H9 (cell line): Measurements from ENCODE around the gene HCN4. TPM values are rescaled to one million over a fixed set of nuclear protein-coding genes. Genes with fewer than 3 reads are reported as not detected.

Experiments used
- DNase-seq: peaks from one replicate; pipeline ENCODE4 v3.0.0-alpha.2; 2017
- H2AFZ ChIP-seq: one replicate; pipeline ENCODE4 v1.6.1; 2013; ENCODE audit warnings: mild to moderate bottlenecking, low read length, control low read depth, moderate library complexity
- H2AK5ac ChIP-seq: 2 replicates; pipeline ENCODE4 v1.6.1; 2013; ENCODE audit warnings: low read length, control low read depth, mixed read lengths; ENCODE audit not compliant: insufficient read length
- H2BK120ac ChIP-seq: one replicate; pipeline ENCODE4 v1.6.1; 2013; ENCODE audit warnings: low read depth, mild to moderate bottlenecking, low read length, control low read depth, inconsistent platforms; ENCODE audit not compliant: poor library complexity, severe bottlenecking
- H2BK12ac ChIP-seq: 2 replicates; pipeline ENCODE4 v1.6.1; 2013; ENCODE audit warnings: low read length, control low read depth, mixed read lengths, low read depth; ENCODE audit not compliant: insufficient read length
- H2BK15ac ChIP-seq: 2 replicates; pipeline ENCODE4 v1.6.1; 2013; ENCODE audit warnings: low read depth, low read length, control low read depth
- H2BK20ac ChIP-seq: one replicate; pipeline ENCODE4 v1.6.1; 2013; ENCODE audit warnings: low read depth, mild to moderate bottlenecking, low read length, control low read depth, inconsistent platforms; ENCODE audit not compliant: poor library complexity, severe bottlenecking
- H2BK5ac ChIP-seq: 2 replicates; pipeline ENCODE4 v1.6.1; 2013; ENCODE audit warnings: low read length, control low read depth, mixed read lengths; ENCODE audit not compliant: insufficient read length
- H3K14ac ChIP-seq: 2 replicates; pipeline ENCODE4 v1.6.1; 2013; ENCODE audit warnings: low read length, control low read depth; ENCODE audit not compliant: insufficient read depth
- H3K18ac ChIP-seq: 2 replicates; pipeline ENCODE4 v1.6.1; 2013; ENCODE audit warnings: low read depth, mild to moderate bottlenecking, mixed read lengths, low read length, control low read depth; ENCODE audit not compliant: insufficient read length
- H3K23ac ChIP-seq: 2 replicates; pipeline ENCODE4 v1.6.1; 2013; ENCODE audit warnings: low read length, control low read depth, mixed read lengths, low read depth; ENCODE audit not compliant: insufficient read length
- H3K23me2 ChIP-seq: 2 replicates; pipeline ENCODE4 v1.6.1; 2013; ENCODE audit warnings: low read depth, mild to moderate bottlenecking, mixed read lengths, low read length, control low read depth; ENCODE audit not compliant: insufficient read length, poor library complexity, severe bottlenecking
- H3K27ac ChIP-seq: 2 replicates; pipeline ENCODE4 v1.5.1; 2013; ENCODE audit warnings: low read length, control low read depth, mixed read lengths, low read depth; ENCODE audit not compliant: insufficient read length
- H3K27me3 ChIP-seq: 2 replicates; pipeline ENCODE4 v1.6.1; 2013; ENCODE audit warnings: low read length, control low read depth, inconsistent platforms; ENCODE audit not compliant: insufficient read depth
- H3K4ac ChIP-seq: 2 replicates; pipeline ENCODE4 v1.6.1; 2013; ENCODE audit warnings: low read depth, mild to moderate bottlenecking, control low read depth, inconsistent platforms, low read length, moderate library complexity
- H3K4me1 ChIP-seq: 2 replicates; pipeline ENCODE4 v1.6.1; 2013; ENCODE audit warnings: low read length, control low read depth, inconsistent platforms; ENCODE audit not compliant: insufficient read depth
- H3K4me2 ChIP-seq: 2 replicates; pipeline ENCODE4 v1.6.1; 2013; ENCODE audit warnings: low read length, control low read depth, mixed read lengths; ENCODE audit not compliant: insufficient read length, insufficient read depth
- H3K56ac ChIP-seq: 2 replicates; pipeline ENCODE4 v1.6.1; 2013; ENCODE audit warnings: low read depth, mild to moderate bottlenecking, mixed read lengths, low read length, control low read depth; ENCODE audit not compliant: insufficient read length
- H3K79me1 ChIP-seq: 2 replicates; pipeline ENCODE4 v1.6.1; 2013; ENCODE audit warnings: low read depth, mild to moderate bottlenecking, moderate library complexity, low read length, control low read depth, inconsistent platforms; ENCODE audit not compliant: insufficient read depth, poor library complexity, severe bottlenecking
- H3K79me2 ChIP-seq: 2 replicates; pipeline ENCODE4 v1.6.1; 2013; ENCODE audit warnings: low read length, control low read depth, inconsistent platforms; ENCODE audit not compliant: insufficient read depth
- H3K9ac ChIP-seq: 2 replicates; pipeline ENCODE4 v1.6.1; 2013; ENCODE audit warnings: low read length, control low read depth, mixed read lengths; ENCODE audit not compliant: insufficient read length; ENCODE audit errors: extremely low read depth
- H3K9me3 ChIP-seq: one replicate; pipeline ENCODE4 v1.6.1; 2013; ENCODE audit warnings: low read depth, low read length, inconsistent platforms; ENCODE audit not compliant: control insufficient read depth
- H3T11ph ChIP-seq: one replicate; pipeline ENCODE4 v1.6.1; 2013; ENCODE audit warnings: mild to moderate bottlenecking, low read length, control low read depth, inconsistent platforms
- H4K20me1 ChIP-seq: one replicate; pipeline ENCODE4 v1.6.1; 2013; ENCODE audit not compliant: control insufficient read depth, insufficient read length, insufficient read depth
- H4K5ac ChIP-seq: 2 replicates; pipeline ENCODE4 v1.6.1; 2013; ENCODE audit warnings: low read depth, mild to moderate bottlenecking, mixed read lengths, low read length, control low read depth; ENCODE audit not compliant: insufficient read length
- H4K8ac ChIP-seq: replicated peaks from 2 replicates; pipeline ENCODE4 v1.6.1; 2013; ENCODE audit warnings: low read length, control low read depth, mixed read lengths, low read depth; ENCODE audit not compliant: insufficient read length
- H4K91ac ChIP-seq: 2 replicates; pipeline ENCODE4 v1.6.1; 2013; ENCODE audit warnings: low read depth, mild to moderate bottlenecking, moderate library complexity, mixed read lengths, low read length, control low read depth; ENCODE audit not compliant: insufficient read length
- H3K27ac Mint-ChIP-seq, 3 experiments: 2 replicates in 2 of 3; 3 replicates in 1 of 3; pipeline ENCODE4 v1.8.0; 2020 to 2021; ENCODE audit warnings: mixed read lengths in 3 of 3, mild to moderate bottlenecking in 1 of 3, moderate library complexity in 1 of 3
- H3K27me3 Mint-ChIP-seq: 2 replicates; pipeline ENCODE4 v1.8.0; 2021; ENCODE audit warnings: low read depth, mild to moderate bottlenecking, moderate library complexity, mixed read lengths
- H3K36me3 Mint-ChIP-seq, 3 experiments: 2 replicates in 2 of 3; 3 replicates in 1 of 3; pipeline ENCODE4 v1.8.0; 2020 to 2021; ENCODE audit warnings: low read depth in 3 of 3, mixed read lengths in 3 of 3; ENCODE audit not compliant: insufficient read depth in 1 of 3
- H3K4me1 Mint-ChIP-seq, 2 experiments: 2 replicates each; pipeline ENCODE4 v1.8.0; 2020; ENCODE audit warnings: mixed read lengths in 2 of 2
- H3K4me3 Mint-ChIP-seq, 2 experiments: 2 replicates in 1 of 2; 3 replicates in 1 of 2; pipeline ENCODE4 v1.8.0; 2020 to 2021; ENCODE audit warnings: mild to moderate bottlenecking in 2 of 2, mixed read lengths in 2 of 2, moderate library complexity in 1 of 2
- H3K9me3 Mint-ChIP-seq, 2 experiments: 2 replicates in 1 of 2; 3 replicates in 1 of 2; pipeline ENCODE4 v1.8.0; 2020; ENCODE audit warnings: mild to moderate bottlenecking in 2 of 2, mixed read lengths in 2 of 2, moderate library complexity in 1 of 2
- CTCF ChIP-seq: fragments of 200-600 bp; sonication (generic); conservative IDR thresholded peaks from 3 replicates; pipeline ENCODE4 v1.8.0; 2021; ENCODE audit warnings: antibody characterized with exemption, mild to moderate bottlenecking
- WGBS: extraction: QIAGEN DNeasy Blood & Tissue Kit; methylation state at CpG from one replicate; pipeline ENCODE4 v1.1.7; 2013; ENCODE audit warnings: missing lambda C conversion rate, low lambda C conversion rate, mixed read lengths; ENCODE audit not compliant: insufficient read length; ENCODE audit errors: extremely low coverage; 5-methylcytosine and 5-hydroxymethylcytosine counted together
- total RNA-seq: library from RNA; stranded (reverse); gene quantifications from 2 replicates; pipeline ENCODE4 v1.2.1, GENCODE V29; 2021

Gene HCN4
- total RNA-seq, 1 experiment from 2014 or later, result 10.5 TPM

- Mint-ChIP-seq H3K27me3 (no peaks in the 10 kb centered on the region), H3K36me3 (peaks cover 19 to 23% (median 20%) of the 10 kb centered on the region in 3 experiments), H3K27ac (no peak overlapping the region), H3K4me1 (no peaks in the 10 kb centered on the region), H3K4me3 (no peak overlapping the region), H3K9me3 (no peaks in the 10 kb centered on the region; a peak in 1 of 5 replicates)
- Histone ChIP-seq H3K9ac (no peak overlapping the region), H4K8ac (no peak overlapping the region), H3K4ac (no peak overlapping the region), H2BK5ac (no peak overlapping the region), H3K56ac (no peak overlapping the region), H3K4me1 (no peaks in the 10 kb centered on the region), H4K20me1 (peaks cover 5% of the 10 kb centered on the region), H3K23ac (no peak overlapping the region), H2AFZ (no peak overlapping the region), H2AK5ac (no peak overlapping the region), H2BK20ac (no peak overlapping the region), H4K5ac (no peak overlapping the region), H3K27ac (no peak overlapping the region), H3K9me3 (no peaks in the 10 kb centered on the region), H3T11ph (no peak overlapping the region), H2BK15ac (no peak overlapping the region), H3K23me2 (no peaks in the 10 kb centered on the region), H2BK120ac (no peak overlapping the region), H3K27me3 (no peaks in the 10 kb centered on the region), H3K79me2 (no peaks in the 10 kb centered on the region), H2BK12ac (no peak overlapping the region), H3K14ac (no peak overlapping the region; the same call in 1 of the 2 replicates), H4K91ac (no peak overlapping the region), H3K4me2 (no peak overlapping the region), H3K18ac (no peak overlapping the region), H3K79me1 (peaks cover 4% of the 10 kb centered on the region)
- no peak for TF ChIP-seq CTCF
- no peak for DNase-seq
- no CpG with 5 or more reads among the region's 14 CpGs for WGBS
Measured at GRCh38 chr15:73341886-73342600, 26.7 kb downstream of the HCN4 start.
